Mucosa of gallbladder (tissue), 1 donor: ENCODE measurements around the gene ADAMTS13. TPM values are rescaled to one million over a fixed set of nuclear protein-coding genes. Genes with fewer than 3 reads are reported as not detected.

Source experiments
- DNase-seq: peaks from one replicate; pipeline ENCODE4 v3.0.0-alpha.2; 2020; ENCODE audit warnings: low spot score
- total RNA-seq: library from RNA; stranded (reverse); gene quantifications from one replicate; pipeline ENCODE4 v1.2.1, GENCODE V29; 2021
- donor health status: DM: no; HTN: no; CAD: no.

ADAMTS13 gene
- total RNA-seq, 1 donor from 2014 or later: 7.1 TPM

GRCh38 chr9:133454943-133455673 is 32.9 kb downstream of the ADAMTS13 start:
- DNase-seq: no peak

GRCh38 chr9:133455936-133456335 is 33.8 kb downstream of the ADAMTS13 start:
- DNase-seq: no peak

GRCh38 chr9:133456409-133456808 is 34.2 kb downstream of the ADAMTS13 start:
- DNase-seq: no peak

- no peak for DNase-seq
These were observed 35.1 kb downstream of the ADAMTS13 start for GRCh38 chr9:133457233-133457632.

- DNase-seq: no peak
These were observed 35.6 kb downstream of the ADAMTS13 start for GRCh38 chr9:133457748-133458147.

- DNase-seq: no peak
These were observed 36.6 kb downstream of the ADAMTS13 start for GRCh38 chr9:133458643-133459312.

GRCh38 chr9:133459476-133460404 is 37.6 kb downstream of the ADAMTS13 start, which contains the start of gene CACFD1:
Gene CACFD1 (plus strand): TSS chr9:133459978. CDS start chr9:133460067, 89 bp downstream.
- peak; percentile 97 for DNase-seq

GRCh38 chr9:133460405-133461175 is 38.4 kb downstream of the ADAMTS13 start:
- DNase-seq: peak; percentile 43

GRCh38 chr9:133461975-133462374 is 39.8 kb downstream of the ADAMTS13 start:
- DNase-seq: no peak

- DNase-seq: no peak
These were observed 41.2 kb downstream of the ADAMTS13 start for GRCh38 chr9:133463234-133463863.

- DNase-seq: no peak
These were observed 41.9 kb downstream of the ADAMTS13 start for GRCh38 chr9:133463864-133464615.

GRCh38 chr9:133464638-133465037 is 42.5 kb downstream of the ADAMTS13 start:
- DNase-seq: no peak

- no peak for DNase-seq
These were observed 43.8 kb downstream of the ADAMTS13 start for GRCh38 chr9:133465984-133466383.

- no peak for DNase-seq
These were observed 44.9 kb downstream of the ADAMTS13 start for GRCh38 chr9:133467101-133467500.

GRCh38 chr9:133468374-133468773 is 46.2 kb downstream of the ADAMTS13 start:
- no peak for DNase-seq

GRCh38 chr9:133468777-133469421 is 46.7 kb downstream of the ADAMTS13 start:
- DNase-seq: no peak

GRCh38 chr9:133470427-133470924 is 48.3 kb downstream of the ADAMTS13 start:
- no peak for DNase-seq

GRCh38 chr9:133470988-133471387 is 48.8 kb downstream of the ADAMTS13 start:
- no peak for DNase-seq

GRCh38 chr9:133471551-133472276 is 49.5 kb downstream of the ADAMTS13 start:
- DNase-seq: no peak
